Measurements from ENCODE around the gene PRTFDC1. TPM values are rescaled to one million over a fixed set of nuclear protein-coding genes. Genes with fewer than 3 reads are reported as not detected.

PRTFDC1 gene
- total and polyA plus RNA-seq, 2 of the 8 experiments (the other 6 are each of a cell fraction or from before 2014, with no cell fraction given): 5.9 to 6.6 TPM

DNA sequence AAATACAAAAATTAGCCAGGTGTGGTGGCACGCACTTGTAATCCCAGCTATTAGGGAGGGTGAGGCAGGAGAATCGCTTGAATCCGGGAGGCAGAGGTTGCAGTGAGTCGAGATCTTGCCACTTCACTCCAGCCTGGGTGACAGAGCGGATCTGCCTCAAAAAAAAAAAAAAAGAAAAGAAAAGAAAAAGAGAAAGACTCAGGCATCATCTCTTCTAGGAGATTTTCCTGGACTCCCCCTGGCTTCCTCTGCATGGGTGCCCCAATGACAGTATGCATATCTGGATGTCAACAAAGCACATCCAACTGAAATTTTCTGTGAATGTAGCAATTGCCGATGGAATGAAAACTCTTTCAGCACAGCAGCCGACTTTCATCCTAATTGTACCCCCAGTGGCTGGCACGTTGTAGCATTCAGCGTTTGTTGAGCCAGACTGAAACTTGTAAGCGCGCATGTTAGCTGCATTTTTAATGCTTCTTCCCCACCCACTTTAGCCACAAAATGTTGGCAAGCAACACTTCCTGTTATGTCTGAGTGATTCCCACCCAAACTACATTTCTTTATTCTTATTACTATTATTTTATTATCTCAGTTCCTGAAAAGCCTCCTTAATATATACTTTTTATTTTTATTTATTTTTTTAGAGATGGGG lies 70.2 kb downstream of the PRTFDC1 start (continued):
- TF ChIP-seq KDM1A (IDR thresholded peaks at IDR 0.05; ENCODE audit: borderline replicate concordance, low read length) (no peak), CHD2 (IDR thresholded peaks at IDR 0.05; ENCODE audit: low read length) (no peak), POLR2AphosphoS5 (IDR thresholded peaks at IDR 0.05; ENCODE audit: low read depth, low read length) (no peak), CTBP2 (IDR thresholded peaks at IDR 0.05; ENCODE audit: borderline replicate concordance, insufficient read depth, insufficient read length, low read length) (no peak), ZNF274 (IDR thresholded peaks at IDR 0.05; ENCODE audit: borderline replicate concordance, extremely low read depth, low read length) (no peak), CBX5 (IDR thresholded peaks at IDR 0.05; ENCODE audit: low read depth, low read length) (no peak)

Measured in H1 (cell line).